GM23248 (cell line): ENCODE results near the gene MCM9. TPM values are rescaled to one million over a fixed set of nuclear protein-coding genes. Genes with fewer than 3 reads are reported as not detected.

Experiments
- DNase-seq: peaks from one replicate; pipeline ENCODE4 v3.0.0-alpha.2; 2015
- H2AFZ ChIP-seq: fragments of 200-600 bp; sonication (generic); 2 replicates; pipeline ENCODE4 v1.6.1; 2016; ENCODE audit warnings: antibody characterized with exemption
- H3F3A ChIP-seq: fragments of 200-600 bp; sonication (generic); 2 replicates; pipeline ENCODE4 v1.6.1; 2016; ENCODE audit warnings: mild to moderate bottlenecking, antibody characterized with exemption, mixed run types; ENCODE audit not compliant: insufficient read depth
- H3K27ac ChIP-seq: fragments of 200-600 bp; sonication (generic); 2 replicates; pipeline ENCODE4 v1.5.1; 2016; ENCODE audit warnings: mild to moderate bottlenecking
- H3K27me3 ChIP-seq: fragments of 200-600 bp; sonication (generic); replicated peaks from 2 replicates; pipeline ENCODE4 v1.6.1; 2016; ENCODE audit warnings: mild to moderate bottlenecking; ENCODE audit not compliant: insufficient read depth
- H3K36me3 ChIP-seq: fragments of 200-600 bp; sonication (generic); 2 replicates; pipeline ENCODE4 v1.6.1; 2016; ENCODE audit warnings: low read depth, mild to moderate bottlenecking
- H3K4me1 ChIP-seq: fragments of 200-600 bp; sonication (generic); 2 replicates; pipeline ENCODE4 v1.6.1; 2016; ENCODE audit warnings: mild to moderate bottlenecking; ENCODE audit not compliant: insufficient read depth
- H3K4me2 ChIP-seq: fragments of 200-600 bp; sonication (generic); one replicate; pipeline ENCODE4 v1.6.1; 2016; ENCODE audit warnings: mild to moderate bottlenecking; ENCODE audit not compliant: unreplicated experiment
- H3K4me3 ChIP-seq: fragments of 200-600 bp; sonication (generic); 2 replicates; pipeline ENCODE4 v1.5.1; 2016; ENCODE audit warnings: mild to moderate bottlenecking
- H3K79me2 ChIP-seq: fragments of 200-600 bp; sonication (generic); 2 replicates; pipeline ENCODE4 v1.6.1; 2016; ENCODE audit warnings: mild to moderate bottlenecking; ENCODE audit not compliant: insufficient read depth
- H3K9ac ChIP-seq: fragments of 200-600 bp; sonication (generic); 2 replicates; pipeline ENCODE4 v1.6.1; 2016; ENCODE audit warnings: mild to moderate bottlenecking
- H3K9me2 ChIP-seq: fragments of 200-600 bp; sonication (generic); 2 replicates; pipeline ENCODE4 v1.6.1; 2016; ENCODE audit warnings: mixed run types, mild to moderate bottlenecking, moderate library complexity; ENCODE audit not compliant: insufficient read depth
- H3K9me3 ChIP-seq: fragments of 200-600 bp; sonication (generic); one replicate; pipeline ENCODE4 v1.6.1; 2017; ENCODE audit warnings: low read depth
- H4K20me1 ChIP-seq: fragments of 200-600 bp; sonication (generic); 2 replicates; pipeline ENCODE4 v1.6.0; 2016; ENCODE audit not compliant: insufficient read depth
- EZH2 ChIP-seq: fragments of 200-600 bp; sonication (generic); IDR thresholded peaks from 2 replicates; pipeline ENCODE4 v1.6.1; 2018; ENCODE audit warnings: antibody characterized with exemption, mild to moderate bottlenecking; ENCODE audit not compliant: insufficient read depth, poor library complexity, severe bottlenecking
- EZH2phosphoT487 ChIP-seq: fragments of 200-600 bp; sonication (generic); IDR thresholded peaks from 2 replicates; pipeline ENCODE4 v1.6.1; 2018; ENCODE audit warnings: antibody characterized with exemption, moderate library complexity, mild to moderate bottlenecking, low read depth; ENCODE audit not compliant: insufficient read depth
- WGBS, 2 experiments: methylation state at CpG; one replicate each; pipeline ENCODE4 v1.1.6; 2015 to 2017; ENCODE audit warnings: low lambda C conversion rate in 2 of 2, low coverage in 1 of 2; ENCODE audit errors: missing lambda C conversion rate in 2 of 2; 5-methylcytosine and 5-hydroxymethylcytosine counted together
- in situ Hi-C: fragments of 300-500 bp; cut with MboI; formaldehyde crosslinking; loops from 2 replicates; pipeline ENCODE4 v1.15.0; 2020
- polyA plus RNA-seq: library from polyadenylated mRNA; unstranded; fragments of >200 nt; fragmentation: Nextera tagmentation; extraction: Ambion mirVana; gene quantifications from 2 replicates; pipeline ENCODE4 v1.2.1, GENCODE V29; 2016
- total RNA-seq: library from RNA; depleted of rRNA; stranded (reverse); fragments of >200 nt; shearing (Covaris generic); gene quantifications from 2 replicates; pipeline ENCODE4 v1.2.3, GENCODE V29; 2014

MCM9 gene
- total and polyA plus RNA-seq, 2 experiments from 2014 or later: 3.2 to 6.2 TPM

- H4K20me1 ChIP-seq: no peaks in the 10 kb centered on the region
- peak overlapping the region; percentile 95 for H3K4me3 ChIP-seq
- 64 to 74% methylated on average over 5 of the region's 5 CpGs for WGBS, 2 experiments
- no peaks in the 10 kb centered on the region for H3K9me3 ChIP-seq
- peak overlapping the region; percentile 87 for H3K9ac ChIP-seq
- in situ Hi-C loops: no loop called here
- peak overlapping the region; percentile 43 for H2AFZ ChIP-seq
- TF ChIP-seq EZH2: no peak
- TF ChIP-seq EZH2phosphoT487: no peak
- no peaks in the 10 kb centered on the region for H3K9me2 ChIP-seq
- H3K79me2 ChIP-seq: peaks cover 69% of the 10 kb centered on the region
- peaks cover 38% of the 10 kb centered on the region for H3F3A ChIP-seq
- H3K36me3 ChIP-seq: no peaks in the 10 kb centered on the region; the same call in 1 of the 2 replicates
- H3K4me1 ChIP-seq: peaks cover 18% of the 10 kb centered on the region
- peak overlapping the region; percentile 94 for H3K4me2 ChIP-seq
- H3K27me3 ChIP-seq: no peaks in the 10 kb centered on the region
- DNase-seq: peak; percentile 68
- H3K27ac ChIP-seq: peak overlapping the region; percentile 81
Observed at GRCh38 chr6:118896339-118897136, 38.4 kb downstream of the MCM9 start.

- H2AFZ ChIP-seq: peak overlapping the region; percentile 43
- H3K27ac ChIP-seq: peak overlapping the region; percentile 81
- in situ Hi-C loops: no loop called here
Observed at GRCh38 chr6:118895859-118896258, 39.1 kb downstream of the MCM9 start.

DNA sequence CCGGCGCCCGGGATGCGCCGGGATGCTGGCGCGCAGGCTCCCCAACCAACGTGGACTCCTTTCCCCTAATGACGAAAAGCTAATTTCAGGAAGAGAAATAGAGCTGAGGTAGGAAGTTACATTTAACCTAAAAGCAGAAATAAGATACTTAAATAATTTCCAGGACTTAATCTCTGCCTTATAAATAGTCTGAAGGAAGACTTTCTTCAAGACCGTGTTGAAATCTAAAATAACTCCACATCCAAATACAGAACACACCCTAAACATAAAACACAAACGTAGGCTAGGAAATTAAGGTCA is 39.7 kb downstream of the MCM9 start:
- peak overlapping the region; percentile 95 for H3K4me3 ChIP-seq
- peaks cover 40% of the 10 kb centered on the region for H3F3A ChIP-seq
- H4K20me1 ChIP-seq: no peaks in the 10 kb centered on the region
- WGBS, 2 experiments: 0 to 1% methylated on average over 11 of the region's 11 CpGs
- no peaks in the 10 kb centered on the region for H3K9me3 ChIP-seq
- H3K27me3 ChIP-seq: no peaks in the 10 kb centered on the region
- H2AFZ ChIP-seq: peak overlapping the region; percentile 90
- peak; percentile 23 for DNase-seq
- peak overlapping the region; percentile 87 for H3K9ac ChIP-seq
- TF ChIP-seq EZH2phosphoT487 (no peak), EZH2 (no peak)
- H3K79me2 ChIP-seq: peaks cover 69% of the 10 kb centered on the region
- peaks cover 27% of the 10 kb centered on the region for H3K4me1 ChIP-seq
- H3K36me3 ChIP-seq: no peaks in the 10 kb centered on the region; the same call in 1 of the 2 replicates
- no peaks in the 10 kb centered on the region for H3K9me2 ChIP-seq
- peak overlapping the region; percentile 81 for H3K27ac ChIP-seq
- in situ Hi-C loops: no loop called here
- peak overlapping the region; percentile 94 for H3K4me2 ChIP-seq

More at GRCh38 chr6:118895859-118896258, 39.1 kb downstream of the MCM9 start:
- peak overlapping the region; percentile 95 for H3K4me3 ChIP-seq
- no peak for DNase-seq
- peaks cover 69% of the 10 kb centered on the region for H3K79me2 ChIP-seq
- H3K27me3 ChIP-seq: no peaks in the 10 kb centered on the region
- peak overlapping the region; percentile 87 for H3K9ac ChIP-seq
- TF ChIP-seq EZH2 (no peak), EZH2phosphoT487 (no peak)
- H4K20me1 ChIP-seq: no peaks in the 10 kb centered on the region
- 21 to 25% methylated on average over 2 of the region's 2 CpGs for WGBS, 2 experiments
- peak overlapping the region; percentile 94 for H3K4me2 ChIP-seq
- no peaks in the 10 kb centered on the region for H3K9me2 ChIP-seq
- H3K9me3 ChIP-seq: no peaks in the 10 kb centered on the region
- no peaks in the 10 kb centered on the region; the same call in 1 of the 2 replicates for H3K36me3 ChIP-seq
- H3F3A ChIP-seq: peaks cover 40% of the 10 kb centered on the region
- peaks cover 25% of the 10 kb centered on the region for H3K4me1 ChIP-seq

DNA sequence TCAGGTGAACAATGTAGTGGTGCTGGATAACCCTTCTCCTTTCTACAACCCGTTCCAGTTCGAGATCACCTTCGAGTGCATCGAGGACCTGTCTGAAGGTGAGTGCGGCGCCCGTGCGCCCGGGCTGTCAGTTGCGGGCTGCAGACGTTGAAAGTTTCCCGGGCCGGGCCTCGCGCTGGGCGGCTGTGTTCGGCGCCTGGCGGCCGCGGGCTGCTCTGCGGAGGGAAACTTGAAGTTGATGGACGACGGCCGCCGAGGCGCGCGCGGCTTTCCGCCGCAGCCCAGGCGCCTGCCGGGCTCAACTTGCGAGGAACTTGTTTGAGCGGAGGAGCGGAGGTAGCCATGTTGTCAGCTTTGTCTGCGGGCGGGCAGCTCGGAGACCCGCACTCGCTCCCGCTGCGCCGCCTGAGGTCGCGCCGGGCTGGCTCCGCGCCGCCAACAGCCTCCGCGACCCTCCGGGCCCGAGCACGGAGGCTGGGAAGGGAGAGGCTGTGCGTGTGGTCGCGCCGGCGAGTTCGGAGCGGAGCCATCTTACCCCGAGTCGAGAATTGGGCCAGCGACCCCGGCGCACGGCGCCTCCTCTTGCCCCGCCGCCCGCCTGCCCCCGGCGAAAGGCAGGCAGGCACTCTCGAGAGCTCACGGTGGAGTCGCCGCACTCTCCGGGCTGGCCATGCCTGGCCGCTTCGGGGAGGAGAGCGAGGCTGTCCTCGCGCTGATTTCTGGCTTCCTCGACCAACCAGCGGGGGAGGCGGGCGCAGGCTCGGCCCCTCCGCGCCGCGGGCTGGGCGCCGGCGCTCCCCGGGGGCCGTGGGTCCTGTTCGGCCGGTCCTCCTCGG is 40.3 kb downstream of the MCM9 start:
- peaks cover 69% of the 10 kb centered on the region for H3K79me2 ChIP-seq
- no peaks in the 10 kb centered on the region for H3K27me3 ChIP-seq
- H3F3A ChIP-seq: peaks cover 40% of the 10 kb centered on the region
- no peaks in the 10 kb centered on the region; the same call in 1 of the 2 replicates for H3K36me3 ChIP-seq
- H4K20me1 ChIP-seq: no peaks in the 10 kb centered on the region
- peak overlapping the region; percentile 95 for H3K4me3 ChIP-seq
- TF ChIP-seq EZH2 (no peak), EZH2phosphoT487 (no peak)
- in situ Hi-C loops: no loop called here
- peak overlapping the region; percentile 81 for H3K27ac ChIP-seq
- peak overlapping the region; percentile 90 for H2AFZ ChIP-seq
- H3K9me2 ChIP-seq: no peaks in the 10 kb centered on the region
- peak overlapping the region; percentile 94 for H3K4me2 ChIP-seq
- peaks cover 27% of the 10 kb centered on the region for H3K4me1 ChIP-seq
- peak; percentile 87 for DNase-seq
- H3K9me3 ChIP-seq: no peaks in the 10 kb centered on the region
- H3K9ac ChIP-seq: peak overlapping the region; percentile 87
- 0 to 1% methylated on average over 69 to 74 of the region's 102 CpGs for WGBS, 2 experiments
